H9 (cell line): ENCODE measurements around the gene MTG2. TPM values are rescaled to one million over a fixed set of nuclear protein-coding genes. Genes with fewer than 3 reads are reported as not detected.

ENCODE experiments used
- DNase-seq: peaks from one replicate; pipeline ENCODE4 v3.0.0-alpha.2; 2017
- H2AFZ ChIP-seq: one replicate; pipeline ENCODE4 v1.6.1; 2013; ENCODE audit warnings: mild to moderate bottlenecking, low read length, control low read depth, moderate library complexity
- H2AK5ac ChIP-seq: 2 replicates; pipeline ENCODE4 v1.6.1; 2013; ENCODE audit warnings: low read length, control low read depth, mixed read lengths; ENCODE audit not compliant: insufficient read length
- H2BK120ac ChIP-seq: one replicate; pipeline ENCODE4 v1.6.1; 2013; ENCODE audit warnings: low read depth, mild to moderate bottlenecking, low read length, control low read depth, inconsistent platforms; ENCODE audit not compliant: poor library complexity, severe bottlenecking
- H2BK12ac ChIP-seq: 2 replicates; pipeline ENCODE4 v1.6.1; 2013; ENCODE audit warnings: low read length, control low read depth, mixed read lengths, low read depth; ENCODE audit not compliant: insufficient read length
- H2BK15ac ChIP-seq: 2 replicates; pipeline ENCODE4 v1.6.1; 2013; ENCODE audit warnings: low read depth, low read length, control low read depth
- H2BK20ac ChIP-seq: one replicate; pipeline ENCODE4 v1.6.1; 2013; ENCODE audit warnings: low read depth, mild to moderate bottlenecking, low read length, control low read depth, inconsistent platforms; ENCODE audit not compliant: poor library complexity, severe bottlenecking
- H2BK5ac ChIP-seq: 2 replicates; pipeline ENCODE4 v1.6.1; 2013; ENCODE audit warnings: low read length, control low read depth, mixed read lengths; ENCODE audit not compliant: insufficient read length
- H3K14ac ChIP-seq: 2 replicates; pipeline ENCODE4 v1.6.1; 2013; ENCODE audit warnings: low read length, control low read depth; ENCODE audit not compliant: insufficient read depth
- H3K18ac ChIP-seq: 2 replicates; pipeline ENCODE4 v1.6.1; 2013; ENCODE audit warnings: low read depth, mild to moderate bottlenecking, mixed read lengths, low read length, control low read depth; ENCODE audit not compliant: insufficient read length
- H3K23ac ChIP-seq: 2 replicates; pipeline ENCODE4 v1.6.1; 2013; ENCODE audit warnings: low read length, control low read depth, mixed read lengths, low read depth; ENCODE audit not compliant: insufficient read length
- H3K23me2 ChIP-seq: 2 replicates; pipeline ENCODE4 v1.6.1; 2013; ENCODE audit warnings: low read depth, mild to moderate bottlenecking, mixed read lengths, low read length, control low read depth; ENCODE audit not compliant: insufficient read length, poor library complexity, severe bottlenecking
- H3K27ac ChIP-seq: 2 replicates; pipeline ENCODE4 v1.5.1; 2013; ENCODE audit warnings: low read length, control low read depth, mixed read lengths, low read depth; ENCODE audit not compliant: insufficient read length
- H3K27me3 ChIP-seq: 2 replicates; pipeline ENCODE4 v1.6.1; 2013; ENCODE audit warnings: low read length, control low read depth, inconsistent platforms; ENCODE audit not compliant: insufficient read depth
- H3K4ac ChIP-seq: 2 replicates; pipeline ENCODE4 v1.6.1; 2013; ENCODE audit warnings: low read depth, mild to moderate bottlenecking, control low read depth, inconsistent platforms, low read length, moderate library complexity
- H3K4me1 ChIP-seq: 2 replicates; pipeline ENCODE4 v1.6.1; 2013; ENCODE audit warnings: low read length, control low read depth, inconsistent platforms; ENCODE audit not compliant: insufficient read depth
- H3K4me2 ChIP-seq: 2 replicates; pipeline ENCODE4 v1.6.1; 2013; ENCODE audit warnings: low read length, control low read depth, mixed read lengths; ENCODE audit not compliant: insufficient read length, insufficient read depth
- H3K56ac ChIP-seq: 2 replicates; pipeline ENCODE4 v1.6.1; 2013; ENCODE audit warnings: low read depth, mild to moderate bottlenecking, mixed read lengths, low read length, control low read depth; ENCODE audit not compliant: insufficient read length
- H3K79me1 ChIP-seq: 2 replicates; pipeline ENCODE4 v1.6.1; 2013; ENCODE audit warnings: low read depth, mild to moderate bottlenecking, moderate library complexity, low read length, control low read depth, inconsistent platforms; ENCODE audit not compliant: insufficient read depth, poor library complexity, severe bottlenecking
- H3K79me2 ChIP-seq: 2 replicates; pipeline ENCODE4 v1.6.1; 2013; ENCODE audit warnings: low read length, control low read depth, inconsistent platforms; ENCODE audit not compliant: insufficient read depth
- H3K9ac ChIP-seq: 2 replicates; pipeline ENCODE4 v1.6.1; 2013; ENCODE audit warnings: low read length, control low read depth, mixed read lengths; ENCODE audit not compliant: insufficient read length; ENCODE audit errors: extremely low read depth
- H3K9me3 ChIP-seq: one replicate; pipeline ENCODE4 v1.6.1; 2013; ENCODE audit warnings: low read depth, low read length, inconsistent platforms; ENCODE audit not compliant: control insufficient read depth
- H3T11ph ChIP-seq: one replicate; pipeline ENCODE4 v1.6.1; 2013; ENCODE audit warnings: mild to moderate bottlenecking, low read length, control low read depth, inconsistent platforms
- H4K20me1 ChIP-seq: one replicate; pipeline ENCODE4 v1.6.1; 2013; ENCODE audit not compliant: control insufficient read depth, insufficient read length, insufficient read depth
- H4K5ac ChIP-seq: 2 replicates; pipeline ENCODE4 v1.6.1; 2013; ENCODE audit warnings: low read depth, mild to moderate bottlenecking, mixed read lengths, low read length, control low read depth; ENCODE audit not compliant: insufficient read length
- H4K8ac ChIP-seq: replicated peaks from 2 replicates; pipeline ENCODE4 v1.6.1; 2013; ENCODE audit warnings: low read length, control low read depth, mixed read lengths, low read depth; ENCODE audit not compliant: insufficient read length
- H4K91ac ChIP-seq: 2 replicates; pipeline ENCODE4 v1.6.1; 2013; ENCODE audit warnings: low read depth, mild to moderate bottlenecking, moderate library complexity, mixed read lengths, low read length, control low read depth; ENCODE audit not compliant: insufficient read length
- H3K27ac Mint-ChIP-seq, 3 experiments: 2 replicates in 2 of 3; 3 replicates in 1 of 3; pipeline ENCODE4 v1.8.0; 2020 to 2021; ENCODE audit warnings: mixed read lengths in 3 of 3, mild to moderate bottlenecking in 1 of 3, moderate library complexity in 1 of 3
- H3K27me3 Mint-ChIP-seq: 2 replicates; pipeline ENCODE4 v1.8.0; 2021; ENCODE audit warnings: low read depth, mild to moderate bottlenecking, moderate library complexity, mixed read lengths
- H3K36me3 Mint-ChIP-seq, 3 experiments: 2 replicates in 2 of 3; 3 replicates in 1 of 3; pipeline ENCODE4 v1.8.0; 2020 to 2021; ENCODE audit warnings: low read depth in 3 of 3, mixed read lengths in 3 of 3; ENCODE audit not compliant: insufficient read depth in 1 of 3
- H3K4me1 Mint-ChIP-seq, 2 experiments: 2 replicates each; pipeline ENCODE4 v1.8.0; 2020; ENCODE audit warnings: mixed read lengths in 2 of 2
- H3K4me3 Mint-ChIP-seq, 2 experiments: 2 replicates in 1 of 2; 3 replicates in 1 of 2; pipeline ENCODE4 v1.8.0; 2020 to 2021; ENCODE audit warnings: mild to moderate bottlenecking in 2 of 2, mixed read lengths in 2 of 2, moderate library complexity in 1 of 2
- H3K9me3 Mint-ChIP-seq, 2 experiments: 2 replicates in 1 of 2; 3 replicates in 1 of 2; pipeline ENCODE4 v1.8.0; 2020; ENCODE audit warnings: mild to moderate bottlenecking in 2 of 2, mixed read lengths in 2 of 2, moderate library complexity in 1 of 2
- WGBS: extraction: QIAGEN DNeasy Blood & Tissue Kit; methylation state at CpG from one replicate; pipeline ENCODE4 v1.1.7; 2013; ENCODE audit warnings: missing lambda C conversion rate, low lambda C conversion rate, mixed read lengths; ENCODE audit not compliant: insufficient read length; ENCODE audit errors: extremely low coverage; 5-methylcytosine and 5-hydroxymethylcytosine counted together
- total RNA-seq: library from RNA; stranded (reverse); gene quantifications from 2 replicates; pipeline ENCODE4 v1.2.1, GENCODE V29; 2021
- TF ChIP-seq, protein P1 (sequence below): fragments of 200-600 bp; sonication (generic); conservative IDR thresholded peaks from 3 replicates; pipeline ENCODE4 v1.8.0; 2021; ENCODE audit warnings: antibody characterized with exemption, mild to moderate bottlenecking

Gene MTG2
- total RNA-seq, 1 experiment from 2014 or later: 25.1 TPM

DNA sequence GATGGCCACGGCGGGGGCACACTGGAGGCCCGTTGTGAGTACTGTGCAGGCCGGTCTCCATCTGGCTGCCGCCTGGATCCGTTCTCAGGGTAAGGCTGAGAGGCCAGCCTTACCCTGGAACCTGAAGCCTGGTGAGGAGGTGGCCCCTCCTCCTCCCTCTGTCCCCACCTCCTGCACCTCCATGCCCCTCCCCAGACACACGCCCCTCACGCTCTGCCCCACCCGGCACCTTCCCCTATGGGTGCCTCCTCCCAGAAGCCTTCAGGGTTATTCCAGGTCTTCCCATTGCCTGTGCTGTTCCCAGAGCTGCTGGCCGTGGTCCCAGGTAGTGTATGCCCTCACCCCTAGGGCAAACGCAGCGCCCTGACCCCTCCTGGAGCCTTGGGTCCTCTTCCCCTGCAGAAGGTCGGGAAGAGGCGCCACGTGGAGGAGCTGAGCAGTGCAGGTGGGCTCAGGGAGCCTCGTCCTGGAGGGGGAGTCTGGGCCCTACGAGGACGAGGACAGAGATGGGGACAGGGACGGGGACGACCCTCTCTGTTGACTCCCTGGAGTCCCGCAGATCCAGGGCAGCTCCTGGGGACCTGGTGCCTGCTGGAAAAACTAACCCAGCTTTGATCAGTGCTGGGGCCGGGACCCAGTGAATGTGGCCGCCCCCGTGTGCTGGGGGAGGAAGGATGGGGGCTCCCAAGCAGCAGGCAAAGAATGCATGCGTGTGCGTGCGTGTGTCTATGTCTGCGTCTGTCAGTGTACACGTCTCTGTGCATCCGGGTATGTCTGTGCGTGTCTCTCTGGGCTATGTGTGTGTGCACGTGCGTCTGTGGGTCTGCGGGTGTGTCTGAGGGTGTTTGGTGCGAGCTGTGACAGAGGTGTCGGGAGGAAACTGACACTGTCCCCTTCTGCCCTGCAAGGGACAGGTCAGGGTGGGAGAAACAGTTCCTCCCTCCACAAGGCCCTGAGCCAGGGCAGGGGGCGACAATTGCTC lies 45.4 kb downstream of the MTG2 start:
- H3K9me3 Mint-ChIP-seq: no peaks in the 10 kb centered on the region
- H2AFZ ChIP-seq: no peak overlapping the region
- H2BK15ac ChIP-seq: no peak overlapping the region
- peak; percentile 85 for DNase-seq
- H3K27me3 ChIP-seq: no peaks in the 10 kb centered on the region; the same call in 1 of the 2 replicates
- no peak overlapping the region for H2BK5ac ChIP-seq
- no peak overlapping the region for H3K18ac ChIP-seq
- H3K9ac ChIP-seq: no peak overlapping the region
- TF ChIP-seq, protein P1, sequence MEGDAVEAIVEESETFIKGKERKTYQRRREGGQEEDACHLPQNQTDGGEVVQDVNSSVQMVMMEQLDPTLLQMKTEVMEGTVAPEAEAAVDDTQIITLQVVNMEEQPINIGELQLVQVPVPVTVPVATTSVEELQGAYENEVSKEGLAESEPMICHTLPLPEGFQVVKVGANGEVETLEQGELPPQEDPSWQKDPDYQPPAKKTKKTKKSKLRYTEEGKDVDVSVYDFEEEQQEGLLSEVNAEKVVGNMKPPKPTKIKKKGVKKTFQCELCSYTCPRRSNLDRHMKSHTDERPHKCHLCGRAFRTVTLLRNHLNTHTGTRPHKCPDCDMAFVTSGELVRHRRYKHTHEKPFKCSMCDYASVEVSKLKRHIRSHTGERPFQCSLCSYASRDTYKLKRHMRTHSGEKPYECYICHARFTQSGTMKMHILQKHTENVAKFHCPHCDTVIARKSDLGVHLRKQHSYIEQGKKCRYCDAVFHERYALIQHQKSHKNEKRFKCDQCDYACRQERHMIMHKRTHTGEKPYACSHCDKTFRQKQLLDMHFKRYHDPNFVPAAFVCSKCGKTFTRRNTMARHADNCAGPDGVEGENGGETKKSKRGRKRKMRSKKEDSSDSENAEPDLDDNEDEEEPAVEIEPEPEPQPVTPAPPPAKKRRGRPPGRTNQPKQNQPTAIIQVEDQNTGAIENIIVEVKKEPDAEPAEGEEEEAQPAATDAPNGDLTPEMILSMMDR: no peak
- no peaks in the 10 kb centered on the region for H3K23me2 ChIP-seq
- no peak overlapping the region for H2BK20ac ChIP-seq
- H4K5ac ChIP-seq: no peak overlapping the region
- no peak overlapping the region for H4K8ac ChIP-seq
- H3K9me3 ChIP-seq: no peaks in the 10 kb centered on the region
- peaks cover 2% of the 10 kb centered on the region in 2 experiments; a peak in 2 of 4 replicates for H3K4me1 Mint-ChIP-seq
- H3K27ac ChIP-seq: no peak overlapping the region
- H3K27me3 Mint-ChIP-seq: peaks cover 37% of the 10 kb centered on the region
- no peak overlapping the region for H3K27ac Mint-ChIP-seq
- no peak overlapping the region for H3K56ac ChIP-seq
- H3K14ac ChIP-seq: no peak overlapping the region
- no peak overlapping the region for H3T11ph ChIP-seq
- H3K4me2 ChIP-seq: no peak overlapping the region
- H3K79me2 ChIP-seq: no peaks in the 10 kb centered on the region
- WGBS: no CpG with 5 or more reads among the region's 37 CpGs
- H3K4me3 Mint-ChIP-seq: no peak overlapping the region
- H2BK12ac ChIP-seq: no peak overlapping the region
- no peak overlapping the region for H3K4ac ChIP-seq
- H3K4me1 ChIP-seq: no peaks in the 10 kb centered on the region; the same call in 1 of the 2 replicates
- H3K36me3 Mint-ChIP-seq: no peaks in the 10 kb centered on the region
- no peak overlapping the region for H3K23ac ChIP-seq
- no peak overlapping the region for H2BK120ac ChIP-seq
- no peak overlapping the region for H2AK5ac ChIP-seq
- no peak overlapping the region for H4K91ac ChIP-seq
- H4K20me1 ChIP-seq: no peaks in the 10 kb centered on the region
- no peaks in the 10 kb centered on the region for H3K79me1 ChIP-seq
